ENCODE data around the gene NDST4. TPM values are rescaled to one million over a fixed set of nuclear protein-coding genes. Genes with fewer than 3 reads are reported as not detected.
"Not testable (repeated sequence)": the region's sequence is repeated elsewhere in the genome, so short reads cannot be mapped to it uniquely, and the experiment has no call there.

The NDST4 gene
- total RNA-seq, 4 donors from 2014 or later = not detected

DNA sequence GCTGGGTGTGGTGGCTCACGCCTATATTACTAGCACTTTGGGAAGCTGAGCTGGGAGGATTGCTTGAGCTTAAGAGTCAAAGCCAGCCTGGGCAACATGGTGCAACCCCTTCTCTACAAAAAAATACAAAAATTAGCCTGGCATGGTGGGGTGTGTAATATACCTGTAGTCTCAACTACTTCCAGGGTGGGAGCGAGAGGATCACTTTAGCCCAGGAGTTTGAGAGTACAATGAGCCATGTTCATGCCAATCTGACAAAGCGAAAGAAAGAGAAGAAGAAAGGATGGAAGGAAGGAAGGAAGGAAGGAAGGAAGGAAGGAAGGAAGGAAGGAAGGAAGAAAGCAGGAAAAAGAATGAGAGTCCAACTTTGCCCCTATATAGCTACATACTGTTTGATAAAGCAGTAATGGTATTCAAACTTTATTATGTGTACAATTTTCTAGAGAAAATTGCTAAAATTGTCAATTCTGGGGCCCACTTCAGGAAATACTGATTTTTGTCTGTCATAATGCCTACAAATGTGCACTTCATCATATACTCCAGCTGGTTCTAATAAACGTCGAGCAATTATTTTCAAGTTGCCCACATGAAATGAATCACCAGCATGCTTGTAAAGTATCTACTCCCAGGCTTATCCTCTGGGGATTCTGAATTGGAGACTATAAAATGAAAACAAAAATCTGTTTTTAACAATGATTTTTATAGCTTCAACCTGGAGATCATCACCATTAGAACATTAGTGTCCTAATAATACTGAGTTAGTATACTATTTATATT lies 132.3 kb downstream of the NDST4 start:
- no peak for DNase-seq
- Histone ChIP-seq H3K27ac (no peak overlapping the region), H3K9me3 (no peaks in the 10 kb centered on the region), H3K36me3 (no peaks in the 10 kb centered on the region), H3K4me3 (no peak overlapping the region), H3K4me1 (no peaks in the 10 kb centered on the region), H3K27me3 (no peaks in the 10 kb centered on the region)
- intact Hi-C loops (cut with DNase I) = no loop called here
- WGBS, 2 donors = 83 to 85% methylated on average over 5 of the region's 5 CpGs
- TF ChIP-seq POLR2A (IDR thresholded peaks at IDR 0.05) = no peak
- TF ChIP-seq, protein P1, sequence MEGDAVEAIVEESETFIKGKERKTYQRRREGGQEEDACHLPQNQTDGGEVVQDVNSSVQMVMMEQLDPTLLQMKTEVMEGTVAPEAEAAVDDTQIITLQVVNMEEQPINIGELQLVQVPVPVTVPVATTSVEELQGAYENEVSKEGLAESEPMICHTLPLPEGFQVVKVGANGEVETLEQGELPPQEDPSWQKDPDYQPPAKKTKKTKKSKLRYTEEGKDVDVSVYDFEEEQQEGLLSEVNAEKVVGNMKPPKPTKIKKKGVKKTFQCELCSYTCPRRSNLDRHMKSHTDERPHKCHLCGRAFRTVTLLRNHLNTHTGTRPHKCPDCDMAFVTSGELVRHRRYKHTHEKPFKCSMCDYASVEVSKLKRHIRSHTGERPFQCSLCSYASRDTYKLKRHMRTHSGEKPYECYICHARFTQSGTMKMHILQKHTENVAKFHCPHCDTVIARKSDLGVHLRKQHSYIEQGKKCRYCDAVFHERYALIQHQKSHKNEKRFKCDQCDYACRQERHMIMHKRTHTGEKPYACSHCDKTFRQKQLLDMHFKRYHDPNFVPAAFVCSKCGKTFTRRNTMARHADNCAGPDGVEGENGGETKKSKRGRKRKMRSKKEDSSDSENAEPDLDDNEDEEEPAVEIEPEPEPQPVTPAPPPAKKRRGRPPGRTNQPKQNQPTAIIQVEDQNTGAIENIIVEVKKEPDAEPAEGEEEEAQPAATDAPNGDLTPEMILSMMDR (IDR thresholded peaks at IDR 0.05) = no peak

DNA sequence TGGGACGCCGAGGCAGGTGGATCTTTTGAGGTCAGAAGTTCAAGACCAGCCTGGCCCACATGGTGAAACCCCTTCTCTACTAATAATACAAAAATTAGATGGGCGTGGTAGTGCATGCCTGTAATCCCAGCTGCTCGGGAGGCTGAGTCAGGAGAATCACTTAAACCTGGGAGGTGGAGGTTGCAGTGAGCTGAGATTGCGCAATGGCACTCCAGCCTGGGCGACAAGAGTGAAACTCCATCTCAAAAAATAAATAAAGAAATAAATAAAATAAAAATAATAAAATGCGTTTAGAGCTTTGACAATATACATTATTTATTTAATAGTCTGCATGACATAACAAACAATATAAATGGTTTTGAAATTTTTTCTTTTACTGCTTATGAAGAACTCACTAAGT lies 133.0 kb downstream of the NDST4 start:
- intact Hi-C loops (cut with DNase I); H3K4me1 ChIP-seq: not testable (repeated sequence)
- WGBS, 2 donors = 73 to 79% methylated on average over 7 of the region's 7 CpGs

DNA sequence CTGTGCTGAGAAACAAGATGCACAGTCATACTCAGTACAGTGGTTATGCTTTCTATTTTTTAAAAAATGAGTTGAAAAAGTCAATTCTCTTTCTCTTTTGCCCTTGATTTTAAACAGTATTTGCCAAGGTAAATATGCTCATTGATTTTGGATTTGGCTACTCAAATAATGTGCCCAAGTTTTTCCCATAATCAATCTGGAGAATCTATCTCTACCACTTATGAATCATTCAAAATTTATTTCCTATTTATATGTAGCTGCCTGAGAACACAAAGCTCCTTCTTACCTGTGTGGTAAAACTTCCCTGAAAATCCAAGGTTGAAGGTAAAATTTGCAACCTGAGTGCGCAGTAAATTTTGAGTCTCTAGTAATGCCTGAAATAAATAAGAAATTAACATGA lies 136.5 kb downstream of the NDST4 start:
- intact Hi-C loops (cut with DNase I) = no loop called here
- H3K36me3 ChIP-seq = no peaks in the 10 kb centered on the region
- no peaks in the 10 kb centered on the region for H3K27me3 ChIP-seq
- TF ChIP-seq, protein P1 (IDR thresholded peaks at IDR 0.05) = no peak
- TF ChIP-seq POLR2A (IDR thresholded peaks at IDR 0.05) = no peak
- no peak for DNase-seq
- 86 to 88% methylated on average over 1 of the region's 1 CpG for WGBS, 2 donors
- H3K4me1 ChIP-seq = no peaks in the 10 kb centered on the region
- no peak overlapping the region for H3K27ac ChIP-seq
- no peaks in the 10 kb centered on the region for H3K9me3 ChIP-seq
- no peak overlapping the region for H3K4me3 ChIP-seq

More for the DNA sequence above, 133.0 kb downstream of the NDST4 start:
- not testable (repeated sequence) for H3K36me3 ChIP-seq, H3K27ac ChIP-seq, H3K9me3 ChIP-seq, H3K27me3 ChIP-seq, H3K4me3 ChIP-seq, DNase-seq

DNA sequence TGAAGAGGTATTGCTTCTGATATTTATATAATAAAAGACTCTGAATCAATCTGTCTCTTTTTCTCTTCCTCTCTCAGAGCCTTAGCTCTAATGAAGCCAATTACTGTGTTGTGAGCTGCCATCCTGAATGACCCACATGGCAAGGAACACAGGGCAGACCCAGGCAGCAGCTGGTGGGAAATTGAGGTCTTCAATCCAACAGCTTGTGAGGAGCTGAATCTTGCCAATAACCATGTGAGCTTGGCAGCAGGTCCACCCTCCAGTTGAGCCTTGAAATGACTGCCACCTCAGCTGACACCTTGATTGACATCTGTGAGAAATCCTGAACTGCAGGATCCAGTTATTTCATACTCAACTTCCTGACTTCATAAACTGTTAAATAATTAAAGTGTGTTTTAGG lies 149.4 kb downstream of the NDST4 start:
- TF ChIP-seq, protein P1 (IDR thresholded peaks at IDR 0.05) = no peak
- TF ChIP-seq POLR2A (IDR thresholded peaks at IDR 0.05) = no peak
- no peak for DNase-seq

DNA sequence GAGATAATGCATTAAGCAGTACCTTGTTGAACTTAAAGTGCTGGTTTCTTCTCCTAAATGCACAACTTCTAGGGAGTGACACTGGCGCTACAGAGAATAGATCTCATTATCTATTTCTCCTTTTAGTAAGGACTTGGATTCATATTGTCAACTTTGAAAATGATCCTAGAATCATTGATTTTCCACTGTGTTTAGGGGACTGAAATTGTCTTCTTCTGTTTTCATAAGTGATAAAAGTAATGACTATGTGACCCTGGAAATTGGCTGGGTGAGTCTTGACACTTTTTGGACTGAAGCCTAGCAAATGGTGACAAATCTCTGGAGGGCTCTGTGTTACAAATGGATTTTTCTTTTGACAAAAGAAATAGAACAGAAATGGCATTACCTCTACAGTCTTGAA lies 167.8 kb downstream of the NDST4 start:
- intact Hi-C loops (cut with DNase I) = no loop called here
- DNase-seq = no peak
- Histone ChIP-seq H3K4me1 (no peaks in the 10 kb centered on the region), H3K27ac (no peak overlapping the region), H3K9me3 (no peaks in the 10 kb centered on the region), H3K27me3 (no peaks in the 10 kb centered on the region), H3K4me3 (no peak overlapping the region), H3K36me3 (no peaks in the 10 kb centered on the region)
- no peak for TF ChIP-seq POLR2A (IDR thresholded peaks at IDR 0.05)
- TF ChIP-seq, protein P1 (IDR thresholded peaks at IDR 0.05) = no peak
- WGBS, 2 donors = 84 to 96% methylated on average over 1 of the region's 1 CpG

More for the DNA sequence above, 149.4 kb downstream of the NDST4 start:
- Histone ChIP-seq H3K36me3 (no peaks in the 10 kb centered on the region), H3K27ac (no peak overlapping the region), H3K9me3 (peaks cover 0 to 3% (median 0%) of the 10 kb centered on the region in 3 donors), H3K27me3 (no peaks in the 10 kb centered on the region), H3K4me1 (no peaks in the 10 kb centered on the region), H3K4me3 (no peak overlapping the region)
- intact Hi-C loops (cut with DNase I) = no loop called here
